ENCODE data around the gene PID1.

Gene PID1

DNA sequence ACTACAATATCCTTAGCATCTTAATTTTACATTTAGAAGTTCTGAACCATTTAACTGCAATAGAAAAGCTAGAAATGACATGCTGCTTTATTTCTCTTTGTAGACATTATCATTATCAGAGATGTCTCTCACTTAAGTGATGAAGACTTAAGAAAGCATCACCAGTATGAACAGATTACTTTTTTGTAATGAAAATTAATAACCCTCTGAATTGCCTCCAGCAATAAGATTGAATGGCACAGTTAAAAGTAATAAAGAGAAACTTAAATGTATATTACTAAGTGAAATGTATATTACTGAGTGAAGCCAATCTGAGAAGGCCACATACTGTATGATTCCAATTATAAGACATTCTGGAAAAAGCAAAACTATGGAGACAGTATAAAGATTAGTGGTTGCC, 89.4 kb downstream of the PID1 start:
- H2BK12ac ChIP-seq (ENCODE audit: low read length): no peak overlapping the region
- H3K9me3 ChIP-seq (ENCODE audit: insufficient read depth, low read depth, low read length): peaks cover 5% of the 10 kb centered on the region
- no peaks in the 10 kb centered on the region for H3K79me1 ChIP-seq (ENCODE audit: low read length)
- no peak for DNase-seq
- no peak overlapping the region for H2AFZ ChIP-seq (ENCODE audit: insufficient read depth, low read length, poor library complexity)
- no peaks in the 10 kb centered on the region for H3K79me2 ChIP-seq (ENCODE audit: control insufficient read depth, insufficient read depth, low read length, poor library complexity)
- H3K23ac ChIP-seq (ENCODE audit: low read length): no peak overlapping the region
- H3K4ac ChIP-seq (ENCODE audit: low read depth, low read length): no peak overlapping the region
- H4K12ac ChIP-seq (ENCODE audit: low read depth, low read length): no peak overlapping the region
- no peak overlapping the region for H2AK5ac ChIP-seq (ENCODE audit: low read length)
- H3K4me1 ChIP-seq (ENCODE audit: control insufficient read depth in 1 of 2, insufficient read depth in 2 of 2, low read length in 2 of 2): peaks cover 0 to 3% of the 10 kb centered on the region in 2 experiments
- H3K14ac ChIP-seq (ENCODE audit: low read length): no peak overlapping the region
- H4K91ac ChIP-seq (ENCODE audit: low read depth, low read length): no peak overlapping the region
- H4K8ac ChIP-seq (ENCODE audit: low read depth, low read length): no peak overlapping the region
- no peak overlapping the region for H2BK120ac ChIP-seq (ENCODE audit: insufficient read depth, low read length, poor library complexity)
- H3K18ac ChIP-seq (ENCODE audit: low read length): no peak overlapping the region
- no peak overlapping the region for H3K27ac ChIP-seq (ENCODE audit: low read depth, low read length)
- no peaks in the 10 kb centered on the region for H3K27me3 ChIP-seq (ENCODE audit: insufficient read depth, low read length)
- peaks cover 0 to 3% of the 10 kb centered on the region in 2 experiments for H3K36me3 ChIP-seq (ENCODE audit: control insufficient read depth in 1 of 2, insufficient read depth in 2 of 2, low read length in 2 of 2)
- no peak overlapping the region for H3K9ac ChIP-seq (ENCODE audit: low read length)
- no peak overlapping the region for H3K4me3 ChIP-seq (ENCODE audit: low read depth, low read length)
- H3K4me2 ChIP-seq (ENCODE audit: low read length): no peak overlapping the region
- no peak overlapping the region for H2BK5ac ChIP-seq (ENCODE audit: low read depth, low read length, poor library complexity)

DNA sequence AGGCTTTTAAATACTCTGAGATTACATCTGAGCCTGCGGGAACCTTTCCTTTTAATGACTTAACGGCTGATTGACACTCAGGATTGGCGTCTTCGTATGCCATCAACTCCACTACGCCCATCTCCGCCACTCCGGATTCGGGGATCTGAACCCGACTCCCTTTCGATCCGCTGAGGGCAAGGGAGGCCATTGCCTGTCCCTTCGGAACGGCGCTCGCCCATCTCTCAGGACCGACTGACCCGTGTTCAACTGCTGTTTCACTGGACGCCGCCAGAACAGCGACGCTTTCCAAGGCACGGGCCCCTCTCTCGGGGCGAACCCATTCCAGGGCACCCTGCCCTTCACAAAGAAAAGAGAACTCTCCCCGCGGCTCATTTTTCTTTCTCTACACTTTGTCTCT, 90.4 kb downstream of the PID1 start:
- H3K4me1 ChIP-seq (ENCODE audit: control insufficient read depth in 1 of 2, insufficient read depth in 2 of 2, low read length in 2 of 2): peaks cover 0 to 3% of the 10 kb centered on the region in 2 experiments
- no peak overlapping the region for H4K8ac ChIP-seq (ENCODE audit: low read depth, low read length)
- no peak overlapping the region for H2AFZ ChIP-seq (ENCODE audit: insufficient read depth, low read length, poor library complexity)
- no peak overlapping the region for H3K9ac ChIP-seq (ENCODE audit: low read length)
- no peak overlapping the region for H3K14ac ChIP-seq (ENCODE audit: low read length)
- H4K91ac ChIP-seq (ENCODE audit: low read depth, low read length): no peak overlapping the region
- H3K4me2 ChIP-seq (ENCODE audit: low read length): no peak overlapping the region
- H3K36me3 ChIP-seq (ENCODE audit: control insufficient read depth in 1 of 2, insufficient read depth in 2 of 2, low read length in 2 of 2): peaks cover 0 to 3% of the 10 kb centered on the region in 2 experiments
- no peak overlapping the region for H3K27ac ChIP-seq (ENCODE audit: low read depth, low read length)
- H2AK5ac ChIP-seq (ENCODE audit: low read length): no peak overlapping the region
- no peak overlapping the region for H2BK5ac ChIP-seq (ENCODE audit: low read depth, low read length, poor library complexity)
- no peak overlapping the region for H4K12ac ChIP-seq (ENCODE audit: low read depth, low read length)
- no peak overlapping the region for H3K4ac ChIP-seq (ENCODE audit: low read depth, low read length)
- H3K79me2 ChIP-seq (ENCODE audit: control insufficient read depth, insufficient read depth, low read length, poor library complexity): no peaks in the 10 kb centered on the region
- no peak overlapping the region for H2BK120ac ChIP-seq (ENCODE audit: insufficient read depth, low read length, poor library complexity)
- no peaks in the 10 kb centered on the region for H3K27me3 ChIP-seq (ENCODE audit: insufficient read depth, low read length)
- H3K23ac ChIP-seq (ENCODE audit: low read length): no peak overlapping the region
- no peak overlapping the region for H2BK12ac ChIP-seq (ENCODE audit: low read length)
- no CpG with 5 or more reads among the region's 26 CpGs for whole genome bisulfite sequencing (ENCODE audit: extremely low coverage, insufficient coverage, insufficient read length)
- H3K9me3 ChIP-seq (ENCODE audit: insufficient read depth, low read depth, low read length): no peaks in the 10 kb centered on the region
- H3K18ac ChIP-seq (ENCODE audit: low read length): no peak overlapping the region
- H3K4me3 ChIP-seq (ENCODE audit: low read depth, low read length): no peak overlapping the region
- no peaks in the 10 kb centered on the region for H3K79me1 ChIP-seq (ENCODE audit: low read length)
- DNase-seq: no peak

DNA sequence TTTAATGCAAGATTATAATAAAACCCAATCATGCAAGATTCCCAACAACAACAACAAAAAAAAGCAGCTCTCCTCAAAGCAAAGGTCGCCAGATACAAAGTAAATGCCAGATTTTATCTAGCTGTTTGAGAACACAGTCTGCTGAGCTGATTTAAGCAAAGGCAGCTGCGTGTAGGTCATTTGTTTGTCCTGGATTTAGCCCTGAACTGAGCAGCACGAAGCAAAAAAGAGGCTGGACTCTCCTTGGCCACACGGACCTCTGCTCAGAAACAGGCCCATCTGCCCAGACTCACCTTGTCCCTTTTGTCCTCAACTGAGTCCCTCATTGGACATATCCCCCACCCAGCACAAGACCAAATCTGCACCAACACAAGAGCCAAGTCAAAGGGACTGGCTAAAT, 91.5 kb downstream of the PID1 start:
- no peak overlapping the region for H2BK5ac ChIP-seq (ENCODE audit: low read depth, low read length, poor library complexity)
- no peak overlapping the region for H2BK12ac ChIP-seq (ENCODE audit: low read length)
- no peak overlapping the region for H2BK120ac ChIP-seq (ENCODE audit: insufficient read depth, low read length, poor library complexity)
- no CpG with 5 or more reads among the region's 4 CpGs for WGBS (ENCODE audit: extremely low coverage, insufficient coverage, insufficient read length)
- H3K4ac ChIP-seq (ENCODE audit: low read depth, low read length): no peak overlapping the region
- H3K23ac ChIP-seq (ENCODE audit: low read length): no peak overlapping the region
- H3K79me1 ChIP-seq (ENCODE audit: low read length): no peaks in the 10 kb centered on the region
- H3K4me2 ChIP-seq (ENCODE audit: low read length): no peak overlapping the region
- H3K9me3 ChIP-seq (ENCODE audit: insufficient read depth, low read depth, low read length): no peaks in the 10 kb centered on the region
- peaks cover 0 to 3% of the 10 kb centered on the region in 2 experiments for H3K4me1 ChIP-seq (ENCODE audit: control insufficient read depth in 1 of 2, insufficient read depth in 2 of 2, low read length in 2 of 2)
- peaks cover 0 to 3% of the 10 kb centered on the region in 2 experiments for H3K36me3 ChIP-seq (ENCODE audit: control insufficient read depth in 1 of 2, insufficient read depth in 2 of 2, low read length in 2 of 2)
- H3K27me3 ChIP-seq (ENCODE audit: insufficient read depth, low read length): no peaks in the 10 kb centered on the region
- no peak overlapping the region for H3K18ac ChIP-seq (ENCODE audit: low read length)
- no peak overlapping the region for H3K14ac ChIP-seq (ENCODE audit: low read length)
- H2AFZ ChIP-seq (ENCODE audit: insufficient read depth, low read length, poor library complexity): no peak overlapping the region
- H4K91ac ChIP-seq (ENCODE audit: low read depth, low read length): no peak overlapping the region
- no peak overlapping the region for H3K4me3 ChIP-seq (ENCODE audit: low read depth, low read length)
- no peak overlapping the region for H3K9ac ChIP-seq (ENCODE audit: low read length)
- H3K79me2 ChIP-seq (ENCODE audit: control insufficient read depth, insufficient read depth, low read length, poor library complexity): no peaks in the 10 kb centered on the region
- no peak for DNase-seq
- no peak overlapping the region for H4K8ac ChIP-seq (ENCODE audit: low read depth, low read length)
- H4K12ac ChIP-seq (ENCODE audit: low read depth, low read length): no peak overlapping the region
- no peak overlapping the region for H2AK5ac ChIP-seq (ENCODE audit: low read length)
- no peak overlapping the region for H3K27ac ChIP-seq (ENCODE audit: low read depth, low read length)

DNA sequence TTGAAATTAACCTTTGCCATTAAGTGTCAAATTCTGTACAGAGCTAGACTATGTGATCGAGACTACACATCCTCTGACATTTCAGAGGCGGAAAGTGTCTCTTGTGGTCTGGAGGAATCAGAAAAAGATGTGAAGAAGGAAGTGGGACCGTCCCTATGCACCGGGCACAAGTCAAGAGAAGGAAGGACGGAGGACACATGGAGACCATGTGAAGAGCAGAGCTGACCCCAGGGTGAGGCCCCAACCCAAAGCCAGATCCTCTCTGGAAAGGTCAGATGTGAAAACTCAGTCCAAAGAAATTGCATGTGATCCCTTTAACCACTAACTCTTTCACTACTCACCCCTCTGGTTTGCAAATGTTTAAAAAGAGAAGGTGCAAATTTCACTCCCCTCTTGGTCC, 92.4 kb downstream of the PID1 start:
- Histone ChIP-seq H3K4me2 (ENCODE audit: low read length) (no peak overlapping the region), H4K91ac (ENCODE audit: low read depth, low read length) (no peak overlapping the region), H3K4me3 (ENCODE audit: low read depth, low read length) (no peak overlapping the region), H3K27me3 (ENCODE audit: insufficient read depth, low read length) (no peaks in the 10 kb centered on the region), H2BK5ac (ENCODE audit: low read depth, low read length, poor library complexity) (no peak overlapping the region), H3K79me1 (ENCODE audit: low read length) (no peaks in the 10 kb centered on the region), H2BK120ac (ENCODE audit: insufficient read depth, low read length, poor library complexity) (no peak overlapping the region), H3K27ac (ENCODE audit: low read depth, low read length) (no peak overlapping the region), H3K4ac (ENCODE audit: low read depth, low read length) (no peak overlapping the region), H4K8ac (ENCODE audit: low read depth, low read length) (no peak overlapping the region), H2AFZ (ENCODE audit: insufficient read depth, low read length, poor library complexity) (no peak overlapping the region), H3K23ac (ENCODE audit: low read length) (no peak overlapping the region), H3K9ac (ENCODE audit: low read length) (no peak overlapping the region), H2AK5ac (ENCODE audit: low read length) (no peak overlapping the region), H3K79me2 (ENCODE audit: control insufficient read depth, insufficient read depth, low read length, poor library complexity) (no peaks in the 10 kb centered on the region), H3K36me3 (ENCODE audit: control insufficient read depth in 1 of 2, insufficient read depth in 2 of 2, low read length in 2 of 2) (peaks cover 0 to 3% of the 10 kb centered on the region in 2 experiments), H3K9me3 (ENCODE audit: insufficient read depth, low read depth, low read length) (no peaks in the 10 kb centered on the region), H3K18ac (ENCODE audit: low read length) (no peak overlapping the region), H2BK12ac (ENCODE audit: low read length) (no peak overlapping the region), H3K4me1 (ENCODE audit: control insufficient read depth in 1 of 2, insufficient read depth in 2 of 2, low read length in 2 of 2) (peaks cover 0 to 3% of the 10 kb centered on the region in 2 experiments), H3K14ac (ENCODE audit: low read length) (no peak overlapping the region), H4K12ac (ENCODE audit: low read depth, low read length) (no peak overlapping the region)
- no peak for DNase-seq
- no CpG with 5 or more reads among the region's 5 CpGs for WGBS (ENCODE audit: extremely low coverage, insufficient coverage, insufficient read length)
